Activated naive CD4-positive, alpha-beta T cell treated with anti-CD3 and anti-CD28 coated beads for 36 hours (primary cell): ENCODE data around the gene RMI1. TPM values are rescaled to one million over a fixed set of nuclear protein-coding genes. Genes with fewer than 3 reads are reported as not detected.

Experiments used
- CTCF ChIA-PET: fragments of 350-600 bp; sonication (Branson Sonifier 250); formaldehyde crosslinking; loops from one replicate; lab custom pipeline; 2021; ENCODE audit warnings: antibody characterized with exemption; lab: Charles Lee
- DNase-seq: peaks from one replicate; pipeline ENCODE4 v3.0.0-alpha.2; 2020
- H3K27ac Mint-ChIP-seq: one replicate; pipeline ENCODE4 v1.8.0; 2021; ENCODE audit warnings: mild to moderate bottlenecking, mixed read lengths
- H3K27me3 Mint-ChIP-seq: one replicate; pipeline ENCODE4 v1.8.0; 2021; ENCODE audit warnings: low read depth, mixed read lengths
- H3K36me3 Mint-ChIP-seq: one replicate; pipeline ENCODE4 v1.8.0; 2021; ENCODE audit warnings: low read depth, mixed read lengths
- H3K4me1 Mint-ChIP-seq: one replicate; pipeline ENCODE4 v1.8.0; 2021; ENCODE audit warnings: low read depth, mixed read lengths
- H3K4me3 Mint-ChIP-seq: one replicate; pipeline ENCODE4 v1.8.0; 2021; ENCODE audit warnings: mild to moderate bottlenecking, moderate library complexity, mixed read lengths
- H3K9me3 Mint-ChIP-seq: one replicate; pipeline ENCODE4 v1.8.0; 2021; ENCODE audit warnings: mixed read lengths
- intact Hi-C: fragments of 100-400 bp; cut with micrococcal nuclease; formaldehyde crosslinking; loops from one replicate; pipeline ENCODE4 v1.15.1; 2023
- total RNA-seq, 2 experiments: library from RNA; stranded (reverse); gene quantifications; one replicate each; pipeline ENCODE4 v1.2.3, GENCODE V29; 2021

Gene RMI1
- total RNA-seq: 10 to 100 TPM; 19.2 to 19.3 TPM

DNA sequence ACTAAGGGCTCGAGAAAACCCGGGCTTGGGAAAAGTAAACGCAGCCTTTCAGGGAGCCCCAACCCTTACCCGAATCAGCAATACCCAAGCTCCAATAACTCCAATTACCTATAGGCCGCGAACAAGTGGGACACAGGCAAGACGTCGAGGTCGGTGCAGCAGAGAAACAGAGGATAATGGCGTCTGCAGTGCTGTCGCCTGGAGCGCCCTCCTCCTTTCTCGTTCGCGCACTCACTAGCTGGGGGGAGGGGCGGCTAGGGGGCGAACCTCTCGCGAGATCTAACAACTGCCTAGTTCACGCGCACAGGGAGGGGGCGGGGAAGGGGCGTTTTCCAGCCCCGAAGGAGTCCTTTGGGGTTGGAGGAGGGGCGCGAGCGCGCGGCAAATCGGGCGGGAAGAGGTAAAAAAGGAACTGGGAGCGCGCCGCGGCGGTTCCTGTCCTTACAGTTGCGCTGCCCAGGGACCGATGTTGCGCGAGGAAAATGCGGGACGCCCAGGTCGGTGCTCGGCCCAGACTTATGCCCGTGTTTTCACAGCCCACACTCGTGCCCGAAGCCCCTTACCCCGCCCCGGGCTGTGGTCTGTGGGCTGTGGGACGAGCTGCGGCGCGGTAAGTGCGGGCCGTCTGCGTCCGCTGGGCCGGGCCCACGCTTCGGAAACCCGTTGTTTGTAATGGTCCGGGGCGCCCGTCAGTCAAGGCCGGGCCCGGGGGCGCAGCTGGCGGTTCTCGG lies at the start of gene RMI1:
RMI1 (plus strand) TSS at position 411 of the 731 bp plus-strand sequence. CDS start 20,182 bp downstream, outside the sequence.
- no peaks in the 10 kb centered on the region for H3K27me3 Mint-ChIP-seq

GRCh38 chr9:83930881-83931280 lies 49.7 kb upstream of the RMI1 start:
- no peaks in the 10 kb centered on the region for H3K9me3 Mint-ChIP-seq
- intact Hi-C loops: loop anchor here (10.0 kb wide), 1 partner anchor 144 kb away; no protein-coding TSS in a partner anchor
- no peak overlapping the region for H3K27ac Mint-ChIP-seq
- H3K4me1 Mint-ChIP-seq: peaks cover 12% of the 10 kb centered on the region
- no peak overlapping the region for H3K4me3 Mint-ChIP-seq
- no peak for DNase-seq
- H3K27me3 Mint-ChIP-seq: no peaks in the 10 kb centered on the region
- no peaks in the 10 kb centered on the region for H3K36me3 Mint-ChIP-seq
- CTCF ChIA-PET: interaction anchor here (1.0 kb wide), 1 partner anchor 21 kb away, joined by 5 read pairs; no protein-coding TSS in a partner anchor

More for the DNA sequence above, at the start of gene RMI1:
- Mint-ChIP-seq H3K36me3 (peaks cover 50% of the 10 kb centered on the region), H3K4me3 (peak within 1 kb of the TSS; percentile 89), H3K9me3 (no peaks in the 10 kb centered on the region), H3K27ac (peak within 1 kb of the TSS; percentile 99), H3K4me1 (peaks cover 37% of the 10 kb centered on the region)
- peak; percentile 100 for DNase-seq
- intact Hi-C loops: loop anchor here (1.0 to 5.0 kb wide), 13 partner anchors 14 to 1961 kb away; partner anchors contain the start of genes IDNK, KIF27 and NAA35
- CTCF ChIA-PET: interaction anchor here (0.6 to 1.4 kb wide), 2 partner anchors 17 to 36 kb away, joined by 3 to 5 read pairs; no protein-coding TSS in a partner anchor

GRCh38 chr9:83932011-83932410 lies 48.6 kb upstream of the RMI1 start:
- no peak overlapping the region for H3K27ac Mint-ChIP-seq
- no peak overlapping the region for H3K4me3 Mint-ChIP-seq
- H3K27me3 Mint-ChIP-seq: no peaks in the 10 kb centered on the region
- intact Hi-C loops: loop anchor here (10.0 kb wide), 1 partner anchor 143 kb away; no protein-coding TSS in a partner anchor
- DNase-seq: no peak
- H3K36me3 Mint-ChIP-seq: no peaks in the 10 kb centered on the region
- peaks cover 12% of the 10 kb centered on the region for H3K4me1 Mint-ChIP-seq
- CTCF ChIA-PET: interaction anchor here (1.0 kb wide), 1 partner anchor 10 kb away, joined by 3 read pairs; no protein-coding TSS in a partner anchor
- H3K9me3 Mint-ChIP-seq: no peaks in the 10 kb centered on the region

DNA sequence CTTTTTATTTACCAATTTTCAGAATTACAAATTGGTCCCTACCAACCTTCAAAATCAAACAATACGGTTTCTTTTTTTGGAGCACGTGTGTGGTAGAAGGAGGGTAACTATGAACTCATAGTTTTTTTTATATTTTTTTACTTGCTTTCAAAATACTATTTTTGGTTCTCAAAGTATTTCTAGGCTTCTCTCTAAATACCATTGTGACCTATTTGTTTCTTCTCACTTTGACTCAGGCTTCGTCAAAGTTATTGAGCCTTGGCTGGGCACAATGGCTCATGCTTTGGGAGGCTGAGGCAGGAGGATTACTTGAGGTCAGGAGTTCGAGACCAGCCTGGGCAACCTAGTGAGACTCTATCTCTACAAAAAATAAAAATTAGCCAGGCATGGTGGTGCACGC lies 47.8 kb upstream of the RMI1 start:
- H3K4me1 Mint-ChIP-seq: peaks cover 12% of the 10 kb centered on the region
- H3K4me3 Mint-ChIP-seq: no peak overlapping the region
- H3K36me3 Mint-ChIP-seq: no peaks in the 10 kb centered on the region
- no peaks in the 10 kb centered on the region for H3K9me3 Mint-ChIP-seq
- H3K27ac Mint-ChIP-seq: no peak overlapping the region
- CTCF ChIA-PET: interaction anchor here (0.6 to 1.0 kb wide), 4 partner anchors 11 to 251 kb away, joined by 3 to 5 read pairs (median 3); no protein-coding TSS in a partner anchor
- intact Hi-C loops: loop anchor here (10.0 kb wide), 1 partner anchor 142 kb away; no protein-coding TSS in a partner anchor
- no peaks in the 10 kb centered on the region for H3K27me3 Mint-ChIP-seq
- no peak for DNase-seq

- no peak overlapping the region for H3K4me3 Mint-ChIP-seq
- no peak for DNase-seq
- intact Hi-C loops: loop anchor here (10.0 kb wide), 1 partner anchor 141 kb away; no protein-coding TSS in a partner anchor
- no peak overlapping the region for H3K27ac Mint-ChIP-seq
- peaks cover 12% of the 10 kb centered on the region for H3K4me1 Mint-ChIP-seq
- H3K27me3 Mint-ChIP-seq: no peaks in the 10 kb centered on the region
- H3K9me3 Mint-ChIP-seq: no peaks in the 10 kb centered on the region
- CTCF ChIA-PET: interaction anchor here (1.3 to 1.4 kb wide), 2 partner anchors 239 to 327 kb away, joined by 3 to 5 read pairs; no protein-coding TSS in a partner anchor
- H3K36me3 Mint-ChIP-seq: peaks cover 1% of the 10 kb centered on the region
These were observed 46.8 kb upstream of the RMI1 start for GRCh38 chr9:83933790-83934189.

DNA sequence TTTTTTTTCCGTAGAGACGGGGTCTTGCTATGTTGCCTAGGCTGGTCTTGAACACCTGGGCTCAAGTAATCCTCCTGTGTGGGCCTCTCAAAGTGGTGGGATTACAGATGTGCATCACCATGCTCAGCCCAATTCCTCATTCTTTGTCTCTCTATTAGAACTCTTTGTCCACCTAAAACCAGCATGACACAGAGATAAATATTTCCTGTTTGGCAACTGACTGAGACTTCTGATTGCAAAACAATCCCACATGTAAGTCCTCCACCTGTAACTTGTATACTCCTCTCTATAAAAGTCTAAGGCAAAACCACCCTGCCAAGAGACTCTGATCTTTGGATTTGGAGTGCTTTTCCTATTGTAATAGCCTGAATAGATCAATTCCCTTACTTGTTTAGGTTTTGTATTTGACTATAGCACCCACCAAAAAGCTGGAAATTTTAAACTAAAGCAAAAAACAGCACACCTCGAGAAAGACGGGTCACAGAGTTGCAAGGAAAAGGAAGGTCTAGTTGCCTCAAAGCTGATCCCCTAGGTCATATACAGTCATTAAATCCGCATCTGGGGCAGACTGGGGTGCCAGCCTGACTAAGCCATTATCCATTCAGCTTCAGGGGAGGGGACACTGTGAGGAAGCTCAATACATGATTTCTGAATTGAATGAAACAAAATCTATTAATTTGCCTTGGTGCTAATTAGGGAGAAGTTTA lies 45.9 kb upstream of the RMI1 start:
- no peak for DNase-seq
- peaks cover 12% of the 10 kb centered on the region for H3K4me1 Mint-ChIP-seq
- intact Hi-C loops: loop anchor here (10.0 kb wide), 1 partner anchor 140 kb away; no protein-coding TSS in a partner anchor
- no peaks in the 10 kb centered on the region for H3K9me3 Mint-ChIP-seq
- CTCF ChIA-PET: interaction anchor here (0.6 to 1.4 kb wide), 3 partner anchors 238 to 380 kb away, joined by 3 to 5 read pairs (median 3); no protein-coding TSS in a partner anchor
- no peaks in the 10 kb centered on the region for H3K27me3 Mint-ChIP-seq
- H3K36me3 Mint-ChIP-seq: peaks cover 1% of the 10 kb centered on the region
- no peak overlapping the region for H3K4me3 Mint-ChIP-seq
- H3K27ac Mint-ChIP-seq: no peak overlapping the region

DNA sequence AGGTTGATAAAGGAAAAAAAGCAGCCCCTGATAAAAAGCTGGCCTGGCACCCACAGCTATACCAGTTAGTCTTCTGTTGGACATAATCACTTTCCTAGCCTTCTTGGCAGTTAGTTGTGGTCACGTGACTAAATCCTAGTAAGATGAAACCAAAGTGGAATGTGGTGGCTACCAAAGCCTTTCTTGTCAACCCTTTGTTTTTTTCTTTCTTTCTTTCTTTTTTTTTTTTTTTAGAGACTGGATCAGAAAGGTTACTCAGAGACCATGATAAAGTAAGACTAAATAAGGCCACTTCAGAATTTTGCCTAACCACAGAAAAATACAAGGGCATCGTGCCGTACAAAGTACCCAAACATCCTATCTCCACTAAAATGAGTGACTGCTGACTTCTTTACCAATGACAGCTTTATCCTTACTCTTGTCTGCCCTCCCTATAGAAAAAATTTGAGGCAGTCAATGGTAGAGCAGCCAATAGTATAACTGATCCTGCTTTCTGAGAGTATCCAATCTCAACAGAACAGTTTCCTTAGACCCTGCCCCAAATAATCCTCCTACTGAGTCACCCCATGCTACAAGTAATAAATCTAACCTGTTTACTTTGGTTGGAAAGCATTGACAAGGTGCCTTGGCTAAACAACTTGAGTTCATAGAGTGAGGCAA lies 45.2 kb upstream of the RMI1 start:
- Mint-ChIP-seq H3K36me3 (peaks cover 1% of the 10 kb centered on the region), H3K9me3 (no peaks in the 10 kb centered on the region), H3K4me3 (no peak overlapping the region), H3K27me3 (no peaks in the 10 kb centered on the region), H3K27ac (no peak overlapping the region), H3K4me1 (peaks cover 12% of the 10 kb centered on the region)
- CTCF ChIA-PET: interaction anchor here (0.6 to 1.3 kb wide), 2 partner anchors 326 to 379 kb away, joined by 3 to 5 read pairs; no protein-coding TSS in a partner anchor
- DNase-seq: no peak
- intact Hi-C loops: loop anchor here (10.0 kb wide), 1 partner anchor 139 kb away; no protein-coding TSS in a partner anchor

DNA sequence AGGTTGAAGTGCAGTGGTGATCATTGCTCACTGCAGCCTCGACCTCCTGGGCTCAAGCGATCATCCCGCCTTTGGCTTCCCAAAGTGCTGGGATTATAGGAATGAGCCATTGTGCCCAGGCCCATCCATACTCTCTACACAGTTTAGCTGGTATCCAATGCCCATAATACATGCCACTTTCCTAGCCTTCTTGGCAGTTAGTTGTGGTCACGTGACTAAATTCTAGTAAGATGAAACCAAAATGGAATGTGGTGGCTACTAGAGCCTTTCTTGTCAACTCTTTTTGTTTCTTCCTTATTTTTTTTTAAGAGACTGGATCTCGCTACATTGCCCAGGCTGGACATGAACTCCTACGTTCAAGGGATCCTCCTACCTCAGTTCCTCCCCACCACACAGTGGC lies 44.1 kb upstream of the RMI1 start:
- H3K9me3 Mint-ChIP-seq: no peaks in the 10 kb centered on the region

GRCh38 chr9:83937861-83938455 lies 42.6 kb upstream of the RMI1 start:
- DNase-seq: peak; percentile 35
- CTCF ChIA-PET: interaction anchor here (0.6 to 1.6 kb wide), 10 partner anchors 13 to 500 kb away, joined by 3 to 12 read pairs (median 4); no protein-coding TSS in a partner anchor
- H3K4me3 Mint-ChIP-seq: no peak overlapping the region
- no peaks in the 10 kb centered on the region for H3K4me1 Mint-ChIP-seq
- no peaks in the 10 kb centered on the region for H3K9me3 Mint-ChIP-seq
- no peaks in the 10 kb centered on the region for H3K27me3 Mint-ChIP-seq
- H3K27ac Mint-ChIP-seq: no peak overlapping the region
- intact Hi-C loops: loop anchor here (1.0 to 10.0 kb wide), 6 partner anchors 42 to 377 kb away; partner anchors contain the start of genes HNRNPK and RMI1
- peaks cover 10% of the 10 kb centered on the region for H3K36me3 Mint-ChIP-seq

More for the DNA sequence above, 44.1 kb upstream of the RMI1 start:
- DNase-seq: no peak
- Mint-ChIP-seq H3K4me1 (peaks cover 8% of the 10 kb centered on the region), H3K27ac (no peak overlapping the region), H3K27me3 (no peaks in the 10 kb centered on the region), H3K4me3 (no peak overlapping the region), H3K36me3 (peaks cover 7% of the 10 kb centered on the region)
- intact Hi-C loops: loop anchor here (10.0 kb wide), 1 partner anchor 138 kb away; no protein-coding TSS in a partner anchor
- CTCF ChIA-PET: interaction anchor here (0.7 to 1.6 kb wide), 8 partner anchors 13 to 379 kb away, joined by 3 to 10 read pairs (median 4); no protein-coding TSS in a partner anchor

DNA sequence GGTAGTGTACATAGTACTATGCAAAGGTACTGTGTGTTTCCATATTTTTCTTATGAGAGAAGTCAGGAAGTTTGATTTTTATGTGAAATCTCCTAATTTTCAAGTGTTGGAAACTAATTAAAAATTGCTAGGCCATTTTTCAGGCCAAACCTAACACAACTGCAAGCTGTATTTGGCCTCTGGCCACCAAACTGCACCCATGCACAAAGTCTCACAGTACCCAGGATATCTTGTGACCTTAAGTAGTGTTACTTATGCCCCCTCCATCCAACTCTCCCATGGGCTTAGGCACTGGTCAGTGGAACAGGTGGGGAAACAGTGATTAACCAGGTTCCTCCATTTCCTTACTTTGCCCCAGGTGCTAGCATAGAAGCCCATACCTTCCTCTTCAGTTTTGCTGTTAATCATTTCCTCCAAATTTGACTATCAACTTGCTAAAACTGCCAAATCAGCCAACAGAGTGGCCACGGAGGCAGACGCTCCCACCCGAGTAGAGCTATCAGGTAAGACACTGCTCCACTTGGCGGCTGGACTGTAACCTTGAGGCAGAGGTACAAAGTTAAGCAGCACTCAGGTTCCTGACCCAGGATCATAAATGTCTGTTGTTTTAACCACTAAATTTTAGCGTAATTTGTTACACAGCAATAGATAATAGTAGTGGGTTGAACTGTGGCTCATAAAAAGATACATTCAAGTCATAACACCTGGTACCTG lies 39.9 kb upstream of the RMI1 start:
- Mint-ChIP-seq H3K9me3 (no peaks in the 10 kb centered on the region), H3K36me3 (peaks cover 19% of the 10 kb centered on the region), H3K4me1 (no peaks in the 10 kb centered on the region), H3K27me3 (no peaks in the 10 kb centered on the region), H3K4me3 (no peak overlapping the region), H3K27ac (peak overlapping the region; percentile 53)
- CTCF ChIA-PET: interaction anchor here (0.5 to 2.5 kb wide), 5 partner anchors 12 to 323 kb away, joined by 3 to 11 read pairs (median 5); no protein-coding TSS in a partner anchor
- DNase-seq: no peak
- intact Hi-C loops: no loop called here
